Globus pallidus (tissue), 1 donor: ENCODE data around the gene PHPT1.
"Not testable (repeated sequence)": the region's sequence is repeated elsewhere in the genome, so short reads cannot be mapped to it uniquely, and the experiment has no call there.

Experiments used
- DNase-seq: peaks from one replicate; pipeline ENCODE4 v3.0.0-alpha.2; 2015; ENCODE audit warnings: low spot score

The PHPT1 gene

GRCh38 chr9:136837146-136837855, 11.9 kb upstream of the PHPT1 start:
- no peak for DNase-seq

- not testable (repeated sequence) for DNase-seq
Observed at GRCh38 chr9:136837856-136838277, 11.3 kb upstream of the PHPT1 start.

GRCh38 chr9:136838314-136839228, 10.6 kb upstream of the PHPT1 start:
- no peak for DNase-seq

GRCh38 chr9:136839229-136840139, 9.7 kb upstream of the PHPT1 start:
- DNase-seq: no peak

- no peak for DNase-seq
Observed at GRCh38 chr9:136840140-136840876, 8.9 kb upstream of the PHPT1 start.

GRCh38 chr9:136840877-136841645, 8.1 kb upstream of the PHPT1 start:
- DNase-seq: peak; percentile 88

GRCh38 chr9:136841646-136842379, 7.4 kb upstream of the PHPT1 start:
- DNase-seq: not testable (repeated sequence)

GRCh38 chr9:136842380-136842948, 6.7 kb upstream of the PHPT1 start, which contains the start of gene AJM1:
Gene AJM1 (plus strand): TSS chr9:136842478. CDS start chr9:136844415, 1,937 bp downstream.
- DNase-seq: peak; percentile 79

GRCh38 chr9:136843159-136843800, 5.9 kb upstream of the PHPT1 start:
- not testable (repeated sequence) for DNase-seq

GRCh38 chr9:136843801-136844740, 5.1 kb upstream of the PHPT1 start:
- DNase-seq: not testable (repeated sequence)

GRCh38 chr9:136844761-136845464, 4.3 kb upstream of the PHPT1 start:
- DNase-seq: no peak

- DNase-seq: no peak
Observed at GRCh38 chr9:136845465-136846260, 3.5 kb upstream of the PHPT1 start.

GRCh38 chr9:136846376-136847087, 2.7 kb upstream of the PHPT1 start:
- no peak for DNase-seq

GRCh38 chr9:136847088-136847825, 2.0 kb upstream of the PHPT1 start:
- no peak for DNase-seq
